ENCODE measurements around the gene AUNIP. TPM values are rescaled to one million over a fixed set of nuclear protein-coding genes. Genes with fewer than 3 reads are reported as not detected.

Gene AUNIP
- under 1 TPM in 1 of 4 donors, not detected in 3; 0.68 TPM for total RNA-seq

- TF ChIP-seq CTCF (IDR thresholded peaks at IDR 0.05), result no peak
- TF ChIP-seq POLR2A (IDR thresholded peaks at IDR 0.05), result no peak
- peak; percentile 74 to 95 for DNase-seq (ENCODE audit: low spot score in 2 of 2)
- peak within 1 kb of the TSS; percentile 26 for H3K4me3 ChIP-seq (ENCODE audit: low read depth, poor library complexity, severe bottlenecking)
- intact Hi-C loops (cut with DNase I; ENCODE audit: low total_unique reads), result no loop called here
- WGBS, 2 donors, result 2 to 4% methylated on average over 63 to 77 of the region's 77 CpGs
Observed at GRCh38 chr1:25858906-25859789, at the start of gene AUNIP. TSS of gene AUNIP (minus strand) at chr1:25859457. CDS start at chr1:25859357, 100 bp downstream.

- DNase-seq (ENCODE audit: low spot score in 2 of 2), result no peak
- WGBS, 2 donors, result 34 to 42% methylated on average over 10 of the region's 10 CpGs
- no peak overlapping the region for H3K4me3 ChIP-seq (ENCODE audit: low read depth, poor library complexity, severe bottlenecking)
- intact Hi-C loops (cut with DNase I; ENCODE audit: low total_unique reads), result no loop called here
- TF ChIP-seq POLR2A (IDR thresholded peaks at IDR 0.05), result no peak
- no peak for TF ChIP-seq CTCF (IDR thresholded peaks at IDR 0.05)
Observed at GRCh38 chr1:25909040-25909439, 49.8 kb upstream of the AUNIP start.

GRCh38 chr1:25908161-25908560 is 48.9 kb upstream of the AUNIP start:
- H3K4me3 ChIP-seq (ENCODE audit: low read depth, poor library complexity, severe bottlenecking), result no peak overlapping the region
- DNase-seq (ENCODE audit: low spot score in 2 of 2), result no peak
- WGBS, 2 donors, result 83 to 89% methylated on average over 1 of the region's 1 CpG
- intact Hi-C loops (cut with DNase I; ENCODE audit: low total_unique reads), result no loop called here
- TF ChIP-seq CTCF (IDR thresholded peaks at IDR 0.05) (no peak), POLR2A (IDR thresholded peaks at IDR 0.05) (no peak)

GRCh38 chr1:25907601-25908000 is 48.3 kb upstream of the AUNIP start:
- DNase-seq (ENCODE audit: low spot score in 2 of 2), result no peak
- 77 to 85% methylated on average over 6 of the region's 6 CpGs for WGBS, 2 donors
- intact Hi-C loops (cut with DNase I; ENCODE audit: low total_unique reads), result no loop called here
- no peak for TF ChIP-seq POLR2A (IDR thresholded peaks at IDR 0.05)
- TF ChIP-seq CTCF (IDR thresholded peaks at IDR 0.05), result no peak
- no peak overlapping the region for H3K4me3 ChIP-seq (ENCODE audit: low read depth, poor library complexity, severe bottlenecking)

- H3K4me3 ChIP-seq (ENCODE audit: low read depth, poor library complexity, severe bottlenecking), result no peak overlapping the region
- TF ChIP-seq POLR2A (IDR thresholded peaks at IDR 0.05), result no peak
- no peak for TF ChIP-seq CTCF (IDR thresholded peaks at IDR 0.05)
- intact Hi-C loops (cut with DNase I; ENCODE audit: low total_unique reads), result no loop called here
- DNase-seq (ENCODE audit: low spot score in 2 of 2), result peak; percentile 40 to 90
- 13 to 17% methylated on average over 24 to 30 of the region's 34 CpGs for WGBS, 2 donors
Observed at GRCh38 chr1:25906644-25907300, 47.5 kb upstream of the AUNIP start.

All from lower leg skin (tissue), 4 donors.